Cardiac muscle cell (in vitro differentiated cells and primary cell): ENCODE data around the gene RNF167. TPM values are rescaled to one million over a fixed set of nuclear protein-coding genes. Genes with fewer than 3 reads are reported as not detected.

Source experiments
- DNase-seq, 2 donors: peaks; one replicate each; pipeline versions ENCODE4 v3.0.0 to v3.0.0-alpha.2; 2010 to 2017; ENCODE audit warnings: low read depth in 1 of 2, low spot score in 1 of 2
- H3K27ac ChIP-seq: fragments of 200-600 bp; sonication (generic); 2 replicates; pipeline ENCODE4 v1.5.1; 2016
- H3K27me3 ChIP-seq: fragments of 200-600 bp; sonication (generic); 2 replicates; pipeline ENCODE4 v1.6.0; 2016; ENCODE audit warnings: control low read depth
- H3K36me3 ChIP-seq: fragments of 200-600 bp; sonication (generic); 2 replicates; pipeline ENCODE4 v1.5.1; 2016; ENCODE audit warnings: control low read depth
- H3K4me1 ChIP-seq: fragments of 200-600 bp; sonication (generic); 2 replicates; pipeline ENCODE4 v1.8.1; 2017; ENCODE audit warnings: low read depth, mild to moderate bottlenecking, mixed run types
- H3K4me3 ChIP-seq: fragments of 200-600 bp; sonication (generic); 2 replicates; pipeline ENCODE4 v1.5.1; 2016; ENCODE audit warnings: mild to moderate bottlenecking
- H3K9me3 ChIP-seq: fragments of 200-600 bp; sonication (generic); 2 replicates; pipeline ENCODE4 v1.5.1; 2017; ENCODE audit warnings: low read depth, mild to moderate bottlenecking, control low read depth
- polyA plus RNA-seq: library from polyadenylated mRNA; unstranded; fragments of >200 nt; fragmentation: Nextera tagmentation; extraction: Ambion mirVana; gene quantifications from 2 replicates; pipeline ENCODE4 v1.2.1, GENCODE V29; 2016
- total RNA-seq: library from RNA; depleted of rRNA; stranded (reverse); fragments of >200 nt; gene quantifications from 2 replicates; pipeline ENCODE4 v1.2.3, GENCODE V29; 2016
- TF ChIP-seq, protein P1 (sequence below): IDR thresholded peaks from 2 replicates; pipeline ENCODE4 v1.5.1; 2012; ENCODE audit warnings: low read depth, mild to moderate bottlenecking, low read length

RNF167 gene
- total and polyA plus RNA-seq, 2 experiments from 2014 or later, result 73.4 to 77.1 TPM

- Histone ChIP-seq H3K27ac (peak overlapping the region; percentile 34), H3K4me1 (peaks cover 8% of the 10 kb centered on the region), H3K9me3 (no peaks in the 10 kb centered on the region), H3K4me3 (no peak overlapping the region), H3K36me3 (peaks cover 11% of the 10 kb centered on the region), H3K27me3 (no peaks in the 10 kb centered on the region)
- TF ChIP-seq, protein P1, sequence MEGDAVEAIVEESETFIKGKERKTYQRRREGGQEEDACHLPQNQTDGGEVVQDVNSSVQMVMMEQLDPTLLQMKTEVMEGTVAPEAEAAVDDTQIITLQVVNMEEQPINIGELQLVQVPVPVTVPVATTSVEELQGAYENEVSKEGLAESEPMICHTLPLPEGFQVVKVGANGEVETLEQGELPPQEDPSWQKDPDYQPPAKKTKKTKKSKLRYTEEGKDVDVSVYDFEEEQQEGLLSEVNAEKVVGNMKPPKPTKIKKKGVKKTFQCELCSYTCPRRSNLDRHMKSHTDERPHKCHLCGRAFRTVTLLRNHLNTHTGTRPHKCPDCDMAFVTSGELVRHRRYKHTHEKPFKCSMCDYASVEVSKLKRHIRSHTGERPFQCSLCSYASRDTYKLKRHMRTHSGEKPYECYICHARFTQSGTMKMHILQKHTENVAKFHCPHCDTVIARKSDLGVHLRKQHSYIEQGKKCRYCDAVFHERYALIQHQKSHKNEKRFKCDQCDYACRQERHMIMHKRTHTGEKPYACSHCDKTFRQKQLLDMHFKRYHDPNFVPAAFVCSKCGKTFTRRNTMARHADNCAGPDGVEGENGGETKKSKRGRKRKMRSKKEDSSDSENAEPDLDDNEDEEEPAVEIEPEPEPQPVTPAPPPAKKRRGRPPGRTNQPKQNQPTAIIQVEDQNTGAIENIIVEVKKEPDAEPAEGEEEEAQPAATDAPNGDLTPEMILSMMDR, result peak; percentile 58
- peak in 1 of 2 donors; percentile 59 for DNase-seq
Measured at GRCh38 chr17:4934173-4934979, 5.7 kb upstream of the RNF167 start.

- TF ChIP-seq, protein P1, result no peak
- H3K27me3 ChIP-seq, result no peaks in the 10 kb centered on the region
- H3K36me3 ChIP-seq, result peaks cover 11% of the 10 kb centered on the region
- H3K4me1 ChIP-seq, result peaks cover 8% of the 10 kb centered on the region
- H3K27ac ChIP-seq, result no peak overlapping the region
- no peak for DNase-seq
- no peaks in the 10 kb centered on the region for H3K9me3 ChIP-seq
- no peak overlapping the region for H3K4me3 ChIP-seq
Measured at GRCh38 chr17:4935650-4936049, 4.4 kb upstream of the RNF167 start.

DNA sequence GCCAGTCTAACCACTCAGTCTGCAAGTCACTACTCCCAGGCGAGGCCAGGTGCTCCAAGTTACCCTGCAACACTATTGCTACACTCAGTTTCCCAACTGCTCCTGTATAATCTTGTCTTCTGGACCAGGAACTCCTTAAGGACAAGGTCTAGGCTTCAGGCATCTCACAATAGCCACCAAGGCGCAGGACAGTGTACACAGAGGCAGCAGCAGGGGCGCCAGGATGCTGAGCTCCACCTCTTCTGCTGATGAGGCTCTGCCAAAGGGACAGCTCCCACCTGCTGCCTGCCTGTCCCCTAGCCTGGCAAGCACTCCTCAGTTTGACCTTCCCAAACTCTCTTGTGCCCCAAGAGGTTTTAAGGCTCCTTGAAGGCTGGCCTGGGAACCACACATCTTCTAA is 3.6 kb upstream of the RNF167 start:
- H3K4me3 ChIP-seq, result no peak overlapping the region
- no peaks in the 10 kb centered on the region for H3K27me3 ChIP-seq
- H3K36me3 ChIP-seq, result peaks cover 11% of the 10 kb centered on the region
- H3K9me3 ChIP-seq, result no peaks in the 10 kb centered on the region
- DNase-seq, result no peak
- no peak overlapping the region for H3K27ac ChIP-seq
- TF ChIP-seq, protein P1, result no peak
- peaks cover 14% of the 10 kb centered on the region for H3K4me1 ChIP-seq

- Histone ChIP-seq H3K27ac (no peak overlapping the region), H3K9me3 (no peaks in the 10 kb centered on the region), H3K27me3 (no peaks in the 10 kb centered on the region), H3K4me3 (no peak overlapping the region), H3K36me3 (peaks cover 15% of the 10 kb centered on the region), H3K4me1 (peaks cover 16% of the 10 kb centered on the region)
- TF ChIP-seq, protein P1, result no peak
- DNase-seq, result no peak
Measured at GRCh38 chr17:4937553-4937952, 2.5 kb upstream of the RNF167 start.

GRCh38 chr17:4938069-4938491 is 2.0 kb upstream of the RNF167 start:
- H3K4me1 ChIP-seq, result peaks cover 16% of the 10 kb centered on the region
- peak overlapping the region; percentile 83 for H3K4me3 ChIP-seq
- H3K27ac ChIP-seq, result peak overlapping the region; percentile 88
- DNase-seq, result no peak
- H3K36me3 ChIP-seq, result peaks cover 15% of the 10 kb centered on the region
- no peaks in the 10 kb centered on the region for H3K9me3 ChIP-seq
- TF ChIP-seq, protein P1, result no peak
- H3K27me3 ChIP-seq, result no peaks in the 10 kb centered on the region
